GM12878 (cell line): ENCODE results near the gene IPCEF1. TPM values are rescaled to one million over a fixed set of nuclear protein-coding genes. Genes with fewer than 3 reads are reported as not detected.

Experiments used
- BACH1 ChIP-seq: fragments of 450-650 bp; IDR thresholded peaks from 2 replicates; pipeline ENCODE4 v1.6.1; 2017; ENCODE audit warnings: mild to moderate bottlenecking, borderline replicate concordance
- CTCF ChIP-seq, 3 experiments: IDR thresholded peaks in 2 of 3; conservative IDR thresholded peaks in 1 of 3; 2 replicates each; pipeline ENCODE4 v1.5.1; 2011; ENCODE audit warnings: low read depth in 3 of 3, low read length in 3 of 3, mild to moderate bottlenecking in 3 of 3, control low read depth in 2 of 3, moderate library complexity in 2 of 3, inconsistent platforms in 1 of 3, mixed read lengths in 1 of 3; ENCODE audit not compliant: control insufficient read depth in 2 of 3, insufficient read depth in 1 of 3; ENCODE audit errors: extremely low read depth in 1 of 3
- IKZF2 ChIP-seq, 2 experiments: fragments of 450-650 bp; IDR thresholded peaks; 2 replicates each; pipeline ENCODE4 v1.6.1; 2017; ENCODE audit warnings: mild to moderate bottlenecking in 2 of 2, moderate library complexity in 2 of 2
- KLF5 ChIP-seq: fragments of 450-650 bp; IDR thresholded peaks from 2 replicates; pipeline ENCODE4 v1.6.1; 2014; ENCODE audit warnings: mild to moderate bottlenecking; ENCODE audit not compliant: partially characterized antibody
- MTA2 ChIP-seq: fragments of 450-650 bp; IDR thresholded peaks from 2 replicates; pipeline ENCODE4 v1.6.1; 2016; ENCODE audit warnings: low read depth, mild to moderate bottlenecking, moderate library complexity
- MYB ChIP-seq: fragments of 150-350 bp; IDR thresholded peaks from 2 replicates; pipeline ENCODE4 v1.6.1; 2014; ENCODE audit warnings: mild to moderate bottlenecking, low read depth, low read length, borderline replicate concordance
- NFXL1 ChIP-seq: fragments of 450-650 bp; IDR thresholded peaks from 2 replicates; pipeline ENCODE4 v1.6.1; 2017; ENCODE audit warnings: antibody characterized with exemption, mild to moderate bottlenecking, borderline replicate concordance
- PAX5 ChIP-seq: IDR thresholded peaks from 2 replicates; pipeline ENCODE4 v1.6.1; 2011; ENCODE audit warnings: low read depth, low read length, borderline replicate concordance
- PRDM15 ChIP-seq: fragments of 450-650 bp; formaldehyde crosslinking; IDR thresholded peaks from 2 replicates; pipeline ENCODE4 v1.4.0; 2020; ENCODE audit warnings: mild to moderate bottlenecking, moderate library complexity
- RELB ChIP-seq: fragments of 450-650 bp; IDR thresholded peaks from 2 replicates; pipeline ENCODE4 v1.6.1; 2017; ENCODE audit warnings: low read depth, mild to moderate bottlenecking, moderate library complexity
- SKIL ChIP-seq: fragments of 450-650 bp; IDR thresholded peaks from 2 replicates; pipeline ENCODE4 v1.6.1; 2017; ENCODE audit warnings: mild to moderate bottlenecking, low read depth, inconsistent platforms; ENCODE audit not compliant: poor library complexity, severe bottlenecking
- SP1 ChIP-seq: IDR thresholded peaks from one replicate; pipeline ENCODE4 v1.6.1; 2011; ENCODE audit warnings: low read depth, low read length
- TCF12 ChIP-seq: IDR thresholded peaks from 2 replicates; pipeline ENCODE4 v1.6.1; 2011; ENCODE audit warnings: low read depth, mild to moderate bottlenecking, low read length
- TCF3 ChIP-seq: IDR thresholded peaks from 2 replicates; pipeline ENCODE4 v1.6.1; 2012; ENCODE audit warnings: low read depth, mild to moderate bottlenecking, low read length, borderline replicate concordance; ENCODE audit not compliant: insufficient read depth
- USF1 ChIP-seq: IDR thresholded peaks from 2 replicates; pipeline ENCODE4 v1.6.1; 2011; ENCODE audit warnings: borderline replicate concordance, low read depth, mild to moderate bottlenecking, moderate library complexity, mixed read lengths, low read length; ENCODE audit not compliant: insufficient read depth; ENCODE audit errors: extremely low read length
- ZNF622 ChIP-seq: fragments of 450-650 bp; IDR thresholded peaks from 2 replicates; pipeline ENCODE4 v1.6.1; 2017; ENCODE audit warnings: mild to moderate bottlenecking, inconsistent platforms
- polyA plus RNA-seq, 11 experiments: library from polyadenylated mRNA; depleted of rRNA in 4 of 11; unstranded in 6 of 11; stranded (reverse) in 5 of 11; fragments of >200 nt; fragmentation: Nextera tagmentation in 4 of 11; fragmentation: Illumina TruSeq in 1 of 11; extraction: Ambion mirVana in 4 of 11; extraction: Trizol in 1 of 11; gene quantifications; 1 replicate in 1 of 11; 2 replicates in 10 of 11; pipeline versions ENCODE4 v1.2.1 to v1.2.3, GENCODE V29; 2011 to 2016; ENCODE audit warnings: inconsistent platforms in 2 of 11, missing spikeins in 2 of 11, low read depth in 1 of 11
- total RNA-seq, 4 experiments: library from RNA; depleted of rRNA in 3 of 4; stranded (reverse); fragments of >200 nt in 3 of 4; fragmentation: Illumina TruSeq in 1 of 4; extraction: Trizol in 1 of 4; gene quantifications; 2 replicates each; pipeline versions ENCODE4 v1.2.1 to v1.2.3, GENCODE V29; 2013 to 2021
- TF ChIP-seq, protein P1 (sequence below): IDR thresholded peaks from 2 replicates; pipeline ENCODE4 v1.6.1; 2012; ENCODE audit warnings: low read length, inconsistent platforms

The IPCEF1 gene
- total and polyA plus RNA-seq, 10 of the 15 experiments (the other 5 are each of a cell fraction or from before 2014, with no cell fraction given): 1.3 to 137 (median 4.2) TPM

DNA sequence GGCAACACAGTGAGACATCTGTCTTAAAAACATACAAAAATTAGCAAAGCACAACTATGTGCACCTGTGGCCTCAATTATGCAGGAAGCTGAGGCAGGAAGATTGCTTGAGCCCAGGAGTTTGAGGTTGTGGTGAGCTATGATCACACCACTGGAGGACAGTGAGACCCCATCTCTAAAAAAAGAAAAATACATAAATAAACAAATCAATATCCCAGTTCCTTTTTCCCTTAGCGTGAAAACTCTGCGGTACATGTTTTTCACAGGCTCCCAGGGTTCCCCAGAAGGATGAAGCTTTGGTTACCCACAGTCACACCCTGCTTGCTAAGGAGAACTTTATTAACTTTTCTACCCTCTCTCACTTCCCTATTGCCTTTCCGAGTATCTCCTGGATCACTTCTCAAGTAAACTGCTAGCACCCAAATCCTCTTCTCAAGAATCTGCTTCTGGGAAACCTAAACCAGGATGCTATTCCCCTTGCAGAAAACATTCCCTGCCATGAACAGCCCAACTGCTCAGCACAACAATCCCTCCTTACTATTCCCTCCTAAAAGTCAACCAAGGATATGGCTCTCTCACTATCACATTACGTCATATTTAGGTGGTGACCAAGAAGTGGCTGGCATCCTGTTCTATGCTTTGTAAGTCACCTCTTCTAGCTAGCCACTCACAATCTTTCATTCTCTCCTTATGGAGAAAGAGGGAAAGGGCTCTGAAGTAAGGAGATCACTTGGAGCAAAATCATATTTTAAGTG is 122.4 kb downstream of the IPCEF1 start (continued):
- TF ChIP-seq, protein P1, sequence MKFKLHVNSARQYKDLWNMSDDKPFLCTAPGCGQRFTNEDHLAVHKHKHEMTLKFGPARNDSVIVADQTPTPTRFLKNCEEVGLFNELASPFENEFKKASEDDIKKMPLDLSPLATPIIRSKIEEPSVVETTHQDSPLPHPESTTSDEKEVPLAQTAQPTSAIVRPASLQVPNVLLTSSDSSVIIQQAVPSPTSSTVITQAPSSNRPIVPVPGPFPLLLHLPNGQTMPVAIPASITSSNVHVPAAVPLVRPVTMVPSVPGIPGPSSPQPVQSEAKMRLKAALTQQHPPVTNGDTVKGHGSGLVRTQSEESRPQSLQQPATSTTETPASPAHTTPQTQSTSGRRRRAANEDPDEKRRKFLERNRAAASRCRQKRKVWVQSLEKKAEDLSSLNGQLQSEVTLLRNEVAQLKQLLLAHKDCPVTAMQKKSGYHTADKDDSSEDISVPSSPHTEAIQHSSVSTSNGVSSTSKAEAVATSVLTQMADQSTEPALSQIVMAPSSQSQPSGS: peak; percentile 37; the same call in 1 of the 2 replicates
- TF ChIP-seq BACH1 (no peak; the same call in 1 of the 2 replicates), USF1 (no peak), TCF3 (no peak), CTCF (IDR thresholded peaks at IDR 0.05 in 2 of 3, conservative IDR thresholded peaks at IDR 0.05 in 1 of 3; ENCODE audit: control insufficient read depth in 2 of 3, extremely low read depth in 1 of 3, insufficient read depth in 1 of 3, low read depth in 3 of 3, low read length in 3 of 3) (no peak), RELB (peak; percentile 82), ZNF622 (no peak), MTA2 (peak; percentile 73), MYB (no peak), KLF5 (no peak), SKIL (no peak), TCF12 (no peak), SP1 (no peak), PRDM15 (CRISPR knock-in tag) (0 out of 2 replicates have a peak, but pooled peaks have one; percentile 34), PAX5 (no peak), IKZF2 (IDR thresholded peaks at IDR 0.05) (peak; percentile 95 to 96), NFXL1 (no peak)
